HepG2 (cell line): ENCODE data around the gene PCBP1. TPM values are rescaled to one million over a fixed set of nuclear protein-coding genes. Genes with fewer than 3 reads are reported as not detected.

Experiments
- CEBPB ChIP-seq: IDR thresholded peaks from 2 replicates; pipeline ENCODE4 v1.6.1; 2011; ENCODE audit warnings: low read depth, low read length, improper control_type of control experiment, borderline replicate concordance
- KMT2B ChIP-seq: IDR thresholded peaks from 2 replicates; pipeline ENCODE4 v1.6.1; 2016; ENCODE audit warnings: missing genetic modification reagents, missing compliant biosample characterization
- PPARG ChIP-seq: conservative IDR thresholded peaks from 2 replicates; pipeline ENCODE4 v1.6.1; 2016; ENCODE audit warnings: missing biosample characterization, missing genetic modification reagents
- RXRA ChIP-seq: sonication (generic); formaldehyde crosslinking; IDR thresholded peaks from 2 replicates; pipeline ENCODE4 v1.5.1; 2020; ENCODE audit warnings: missing genetic modification reagents
- SRSF4 ChIP-seq: fragments of 200-400 bp; formaldehyde crosslinking; IDR thresholded peaks from one replicate; pipeline ENCODE4 v1.6.1; 2018; ENCODE audit warnings: mild to moderate bottlenecking, low read depth, low read length, moderate library complexity; ENCODE audit not compliant: poor library complexity, severe bottlenecking
- XRCC5 ChIP-seq: fragments of 200-400 bp; formaldehyde crosslinking; optimal IDR thresholded peaks from 2 replicates; pipeline ENCODE3; 2017; ENCODE audit warnings: mild to moderate bottlenecking, low read length
- ZNF138 ChIP-seq: sonication (generic); formaldehyde crosslinking; IDR thresholded peaks from 2 replicates; pipeline ENCODE4 v1.5.0; 2020; ENCODE audit warnings: mild to moderate bottlenecking, low read depth, missing genetic modification reagents
- ZNF256 ChIP-seq: sonication (generic); formaldehyde crosslinking; conservative IDR thresholded peaks from 2 replicates; pipeline ENCODE4 v1.4.0; 2020; ENCODE audit warnings: missing genetic modification reagents
- ZNF468 ChIP-seq: sonication (generic); formaldehyde crosslinking; IDR thresholded peaks from 2 replicates; pipeline ENCODE4 v1.8.0; 2022; ENCODE audit warnings: mild to moderate bottlenecking, moderate library complexity, missing genetic modification reagents
- polyA plus RNA-seq, 8 experiments: library from polyadenylated mRNA; depleted of rRNA in 3 of 8; stranded (reverse) in 7 of 8; unstranded in 1 of 8; fragments of >200 nt; fragmentation: Illumina TruSeq in 4 of 8; extraction: Trizol in 4 of 8; gene quantifications; 2 replicates each; pipeline versions ENCODE4 v1.2.1 to v1.2.3, GENCODE V29; 2011 to 2016; ENCODE audit warnings: low read depth in 4 of 8, missing spikeins in 1 of 8, mixed read lengths in 1 of 8; ENCODE audit not compliant: insufficient read depth in 1 of 8
- total RNA-seq, 5 experiments: library from RNA; depleted of rRNA; stranded (reverse); fragments of >200 nt; fragmentation: Illumina TruSeq; extraction: Trizol; gene quantifications; 2 replicates each; pipeline ENCODE4 v1.2.3, GENCODE V29; 2016; ENCODE audit warnings: low read depth in 1 of 5
- TF ChIP-seq, protein P1 (sequence below): IDR thresholded peaks from 2 replicates; pipeline ENCODE4 v1.6.1; 2018; ENCODE audit warnings: missing genetic modification reagents
- TF ChIP-seq, protein P2 (sequence below): sonication (generic); formaldehyde crosslinking; IDR thresholded peaks from 2 replicates; pipeline ENCODE4 v1.4.0; 2020; ENCODE audit warnings: missing genetic modification reagents, borderline replicate concordance
- TF ChIP-seq, protein P3 (sequence below): sonication (generic); formaldehyde crosslinking; IDR thresholded peaks from 2 replicates; pipeline ENCODE4; 2020; ENCODE audit warnings: missing genetic modification reagents, mild to moderate bottlenecking, borderline replicate concordance
- TF ChIP-seq, protein P4 (sequence below): IDR thresholded peaks from 2 replicates; pipeline ENCODE4 v1.6.1; 2016; ENCODE audit warnings: low read depth, control low read depth
- TF ChIP-seq, protein P5 (sequence below): sonication (generic); formaldehyde crosslinking; IDR thresholded peaks from 2 replicates; pipeline ENCODE4 v1.4.0; 2020; ENCODE audit warnings: missing genetic modification reagents

The PCBP1 gene
- total and polyA plus RNA-seq, 2 of the 13 experiments (the other 11 are each of a cell fraction or from before 2014, with no cell fraction given) = 32.0 to 137 TPM

DNA sequence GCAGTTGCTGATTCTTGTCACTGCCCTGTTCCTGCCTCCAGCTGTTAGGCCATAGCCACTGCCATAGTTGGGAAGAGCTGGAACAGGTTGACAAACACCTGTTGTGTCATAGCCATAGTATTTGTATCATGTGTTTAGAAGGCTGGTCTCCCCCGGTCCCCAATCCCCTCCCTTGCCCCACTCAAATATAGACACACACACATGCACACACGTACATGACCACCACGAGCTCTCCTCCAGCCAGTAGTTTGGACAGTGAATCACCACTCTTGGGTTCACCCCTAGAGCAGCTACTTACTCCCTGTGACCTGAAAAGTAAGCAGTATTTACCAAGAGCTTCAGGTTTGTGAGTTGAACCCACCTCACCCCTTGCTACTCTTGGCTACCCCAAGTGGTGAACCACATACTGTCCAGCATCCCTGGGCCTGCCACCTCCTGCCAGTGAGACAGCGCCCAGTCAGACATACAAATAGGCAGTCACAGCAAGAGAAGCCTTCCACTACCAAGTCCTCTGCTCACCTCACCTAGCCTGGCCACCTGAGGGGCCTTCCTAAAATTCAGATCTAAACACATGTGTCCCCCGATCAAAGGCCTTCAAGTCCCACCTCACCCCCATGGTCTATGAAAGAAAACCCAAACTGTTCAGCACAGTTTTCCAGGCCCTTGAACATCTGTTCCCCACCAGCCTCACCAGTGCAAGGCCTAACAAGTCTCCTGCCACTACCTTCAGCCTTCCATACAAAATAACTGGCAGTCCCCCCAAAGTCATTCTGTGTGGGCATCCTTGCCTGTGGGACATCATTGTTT, 7.1 kb downstream of the PCBP1 start (continued):
- TF ChIP-seq, protein P1, sequence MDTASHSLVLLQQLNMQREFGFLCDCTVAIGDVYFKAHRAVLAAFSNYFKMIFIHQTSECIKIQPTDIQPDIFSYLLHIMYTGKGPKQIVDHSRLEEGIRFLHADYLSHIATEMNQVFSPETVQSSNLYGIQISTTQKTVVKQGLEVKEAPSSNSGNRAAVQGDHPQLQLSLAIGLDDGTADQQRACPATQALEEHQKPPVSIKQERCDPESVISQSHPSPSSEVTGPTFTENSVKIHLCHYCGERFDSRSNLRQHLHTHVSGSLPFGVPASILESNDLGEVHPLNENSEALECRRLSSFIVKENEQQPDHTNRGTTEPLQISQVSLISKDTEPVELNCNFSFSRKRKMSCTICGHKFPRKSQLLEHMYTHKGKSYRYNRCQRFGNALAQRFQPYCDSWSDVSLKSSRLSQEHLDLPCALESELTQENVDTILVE (CRISPR knock-in tag) = peak; percentile 50; the same call in 1 of the 2 replicates
- TF ChIP-seq XRCC5 (peak; percentile 76), ZNF256 (CRISPR knock-in tag) (no peak), PPARG (0 out of 2 replicates have a peak, but pooled peaks have one; percentile 21), KMT2B (no peak), CEBPB (peak; percentile 60; the same call in 1 of the 2 replicates), ZNF138 (CRISPR knock-in tag) (no peak), RXRA (CRISPR knock-in tag) (peak; percentile 82), ZNF468 (CRISPR knock-in tag) (peak; percentile 57; the same call in 1 of the 2 replicates), SRSF4 (no peak)
- TF ChIP-seq, protein P2, sequence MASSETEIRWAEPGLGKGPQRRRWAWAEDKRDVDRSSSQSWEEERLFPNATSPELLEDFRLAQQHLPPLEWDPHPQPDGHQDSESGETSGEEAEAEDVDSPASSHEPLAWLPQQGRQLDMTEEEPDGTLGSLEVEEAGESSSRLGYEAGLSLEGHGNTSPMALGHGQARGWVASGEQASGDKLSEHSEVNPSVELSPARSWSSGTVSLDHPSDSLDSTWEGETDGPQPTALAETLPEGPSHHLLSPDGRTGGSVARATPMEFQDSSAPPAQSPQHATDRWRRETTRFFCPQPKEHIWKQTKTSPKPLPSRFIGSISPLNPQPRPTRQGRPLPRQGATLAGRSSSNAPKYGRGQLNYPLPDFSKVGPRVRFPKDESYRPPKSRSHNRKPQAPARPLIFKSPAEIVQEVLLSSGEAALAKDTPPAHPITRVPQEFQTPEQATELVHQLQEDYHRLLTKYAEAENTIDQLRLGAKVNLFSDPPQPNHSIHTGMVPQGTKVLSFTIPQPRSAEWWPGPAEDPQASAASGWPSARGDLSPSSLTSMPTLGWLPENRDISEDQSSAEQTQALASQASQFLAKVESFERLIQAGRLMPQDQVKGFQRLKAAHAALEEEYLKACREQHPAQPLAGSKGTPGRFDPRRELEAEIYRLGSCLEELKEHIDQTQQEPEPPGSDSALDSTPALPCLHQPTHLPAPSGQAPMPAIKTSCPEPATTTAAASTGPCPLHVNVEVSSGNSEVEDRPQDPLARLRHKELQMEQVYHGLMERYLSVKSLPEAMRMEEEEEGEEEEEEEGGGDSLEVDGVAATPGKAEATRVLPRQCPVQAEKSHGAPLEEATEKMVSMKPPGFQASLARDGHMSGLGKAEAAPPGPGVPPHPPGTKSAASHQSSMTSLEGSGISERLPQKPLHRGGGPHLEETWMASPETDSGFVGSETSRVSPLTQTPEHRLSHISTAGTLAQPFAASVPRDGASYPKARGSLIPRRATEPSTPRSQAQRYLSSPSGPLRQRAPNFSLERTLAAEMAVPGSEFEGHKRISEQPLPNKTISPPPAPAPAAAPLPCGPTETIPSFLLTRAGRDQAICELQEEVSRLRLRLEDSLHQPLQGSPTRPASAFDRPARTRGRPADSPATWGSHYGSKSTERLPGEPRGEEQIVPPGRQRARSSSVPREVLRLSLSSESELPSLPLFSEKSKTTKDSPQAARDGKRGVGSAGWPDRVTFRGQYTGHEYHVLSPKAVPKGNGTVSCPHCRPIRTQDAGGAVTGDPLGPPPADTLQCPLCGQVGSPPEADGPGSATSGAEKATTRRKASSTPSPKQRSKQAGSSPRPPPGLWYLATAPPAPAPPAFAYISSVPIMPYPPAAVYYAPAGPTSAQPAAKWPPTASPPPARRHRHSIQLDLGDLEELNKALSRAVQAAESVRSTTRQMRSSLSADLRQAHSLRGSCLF (CRISPR knock-in tag) = no peak
- TF ChIP-seq, protein P3, sequence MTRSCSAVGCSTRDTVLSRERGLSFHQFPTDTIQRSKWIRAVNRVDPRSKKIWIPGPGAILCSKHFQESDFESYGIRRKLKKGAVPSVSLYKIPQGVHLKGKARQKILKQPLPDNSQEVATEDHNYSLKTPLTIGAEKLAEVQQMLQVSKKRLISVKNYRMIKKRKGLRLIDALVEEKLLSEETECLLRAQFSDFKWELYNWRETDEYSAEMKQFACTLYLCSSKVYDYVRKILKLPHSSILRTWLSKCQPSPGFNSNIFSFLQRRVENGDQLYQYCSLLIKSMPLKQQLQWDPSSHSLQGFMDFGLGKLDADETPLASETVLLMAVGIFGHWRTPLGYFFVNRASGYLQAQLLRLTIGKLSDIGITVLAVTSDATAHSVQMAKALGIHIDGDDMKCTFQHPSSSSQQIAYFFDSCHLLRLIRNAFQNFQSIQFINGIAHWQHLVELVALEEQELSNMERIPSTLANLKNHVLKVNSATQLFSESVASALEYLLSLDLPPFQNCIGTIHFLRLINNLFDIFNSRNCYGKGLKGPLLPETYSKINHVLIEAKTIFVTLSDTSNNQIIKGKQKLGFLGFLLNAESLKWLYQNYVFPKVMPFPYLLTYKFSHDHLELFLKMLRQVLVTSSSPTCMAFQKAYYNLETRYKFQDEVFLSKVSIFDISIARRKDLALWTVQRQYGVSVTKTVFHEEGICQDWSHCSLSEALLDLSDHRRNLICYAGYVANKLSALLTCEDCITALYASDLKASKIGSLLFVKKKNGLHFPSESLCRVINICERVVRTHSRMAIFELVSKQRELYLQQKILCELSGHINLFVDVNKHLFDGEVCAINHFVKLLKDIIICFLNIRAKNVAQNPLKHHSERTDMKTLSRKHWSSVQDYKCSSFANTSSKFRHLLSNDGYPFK (CRISPR knock-in tag) = no peak
- TF ChIP-seq, protein P4, sequence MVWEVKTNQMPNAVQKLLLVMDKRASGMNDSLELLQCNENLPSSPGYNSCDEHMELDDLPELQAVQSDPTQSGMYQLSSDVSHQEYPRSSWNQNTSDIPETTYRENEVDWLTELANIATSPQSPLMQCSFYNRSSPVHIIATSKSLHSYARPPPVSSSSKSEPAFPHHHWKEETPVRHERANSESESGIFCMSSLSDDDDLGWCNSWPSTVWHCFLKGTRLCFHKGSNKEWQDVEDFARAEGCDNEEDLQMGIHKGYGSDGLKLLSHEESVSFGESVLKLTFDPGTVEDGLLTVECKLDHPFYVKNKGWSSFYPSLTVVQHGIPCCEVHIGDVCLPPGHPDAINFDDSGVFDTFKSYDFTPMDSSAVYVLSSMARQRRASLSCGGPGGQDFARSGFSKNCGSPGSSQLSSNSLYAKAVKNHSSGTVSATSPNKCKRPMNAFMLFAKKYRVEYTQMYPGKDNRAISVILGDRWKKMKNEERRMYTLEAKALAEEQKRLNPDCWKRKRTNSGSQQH (CRISPR knock-in tag) = peak; percentile 14; the same call in 1 of the 2 replicates
- TF ChIP-seq, protein P5, sequence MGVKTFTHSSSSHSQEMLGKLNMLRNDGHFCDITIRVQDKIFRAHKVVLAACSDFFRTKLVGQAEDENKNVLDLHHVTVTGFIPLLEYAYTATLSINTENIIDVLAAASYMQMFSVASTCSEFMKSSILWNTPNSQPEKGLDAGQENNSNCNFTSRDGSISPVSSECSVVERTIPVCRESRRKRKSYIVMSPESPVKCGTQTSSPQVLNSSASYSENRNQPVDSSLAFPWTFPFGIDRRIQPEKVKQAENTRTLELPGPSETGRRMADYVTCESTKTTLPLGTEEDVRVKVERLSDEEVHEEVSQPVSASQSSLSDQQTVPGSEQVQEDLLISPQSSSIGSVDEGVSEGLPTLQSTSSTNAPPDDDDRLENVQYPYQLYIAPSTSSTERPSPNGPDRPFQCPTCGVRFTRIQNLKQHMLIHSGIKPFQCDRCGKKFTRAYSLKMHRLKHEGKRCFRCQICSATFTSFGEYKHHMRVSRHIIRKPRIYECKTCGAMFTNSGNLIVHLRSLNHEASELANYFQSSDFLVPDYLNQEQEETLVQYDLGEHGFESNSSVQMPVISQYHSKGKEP = no peak
